ENCODE data around the gene MYH14. TPM values are rescaled to one million over a fixed set of nuclear protein-coding genes. Genes with fewer than 3 reads are reported as not detected.

MYH14 gene
- total and polyA plus RNA-seq, 2 of the 4 experiments (the other 2 are of a cell fraction): not detected

GRCh38 chr19:50191216-50191615 lies 12.2 kb upstream of the MYH14 start:
- H3K23ac ChIP-seq (ENCODE audit: low read depth, low read length): no peak overlapping the region
- H3K18ac ChIP-seq (ENCODE audit: low read depth, low read length): no peak overlapping the region
- no peaks in the 10 kb centered on the region for H4K20me1 ChIP-seq (ENCODE audit: insufficient read depth, low read length)
- no peak overlapping the region for H2BK5ac ChIP-seq (ENCODE audit: low read depth, low read length, poor library complexity, severe bottlenecking)
- no peak for TF ChIP-seq RCOR1 (IDR thresholded peaks at IDR 0.05; ENCODE audit: insufficient replicate concordance, low read length)
- no peak for TF ChIP-seq ELK1 (IDR thresholded peaks at IDR 0.05; ENCODE audit: borderline replicate concordance, low read depth, low read length)
- no peak for TF ChIP-seq MAFK (IDR thresholded peaks at IDR 0.05; ENCODE audit: low read depth, low read length)
- TF ChIP-seq CHD1 (IDR thresholded peaks at IDR 0.05; ENCODE audit: low read depth, low read length): no peak
- TF ChIP-seq CTCF (conservative IDR thresholded peaks at IDR 0.05; ENCODE audit: low read depth, low read length): no peak
- TF ChIP-seq MAZ (IDR thresholded peaks at IDR 0.05; ENCODE audit: borderline replicate concordance, low read depth, low read length): no peak
- no peak for TF ChIP-seq SMC3 (IDR thresholded peaks at IDR 0.05; ENCODE audit: low read depth, low read length)
- TF ChIP-seq CEBPB (IDR thresholded peaks at IDR 0.05; ENCODE audit: low read depth, low read length): no peak
- TF ChIP-seq NFE2L2 (IDR thresholded peaks at IDR 0.05; ENCODE audit: low read depth, low read length): no peak
- TF ChIP-seq MXI1 (IDR thresholded peaks at IDR 0.05; ENCODE audit: borderline replicate concordance, low read depth, low read length): no peak
- no peak for TF ChIP-seq USF2 (IDR thresholded peaks at IDR 0.05; ENCODE audit: low read depth, low read length)
- no peak for TF ChIP-seq RAD21 (IDR thresholded peaks at IDR 0.05; ENCODE audit: low read length)
- no peak for TF ChIP-seq FOS (IDR thresholded peaks at IDR 0.05; ENCODE audit: low read depth, low read length)
- no peak for TF ChIP-seq POLR2A (IDR thresholded peaks at IDR 0.05; ENCODE audit: low read depth, low read length)
- TF ChIP-seq BHLHE40 (IDR thresholded peaks at IDR 0.05; ENCODE audit: low read depth, low read length): no peak
- no peak for TF ChIP-seq RFX5 (IDR thresholded peaks at IDR 0.05; ENCODE audit: low read depth, low read length)
- no CpG with 5 or more reads among the region's 4 CpGs for WGBS, 2 experiments (ENCODE audit: extremely low coverage in 2 of 2, insufficient read length in 1 of 2)
- dilution Hi-C loops (cut with HindIII; ENCODE audit: low sequenced_read_pairs, unreplicated experiment) (no loop called here), intact Hi-C loops (cut with micrococcal nuclease) (no loop called here), in situ Hi-C loops (cut with MboI; ENCODE audit: low sequenced_read_pairs) (no loop called here)
- no TSS peak for BruUV-seq (replicated peaks)
- no peaks in the 10 kb centered on the region for H3K4me1 ChIP-seq (ENCODE audit: control insufficient read depth, insufficient read depth, low read length)
- H3K4me3 ChIP-seq (ENCODE audit: insufficient read depth, low read depth, low read length): no peak overlapping the region
- peaks cover 18% of the 10 kb centered on the region for H3K9me3 ChIP-seq (ENCODE audit: control insufficient read depth, insufficient read depth, low read length)
- no peak overlapping the region for H3K9ac ChIP-seq (ENCODE audit: low read depth, low read length)
- no peaks in the 10 kb centered on the region for H3K79me1 ChIP-seq (ENCODE audit: low read depth in 1 of 2, low read length in 2 of 2)
- ChIA-PET POLR2A (ENCODE audit: unreplicated experiment) (no interaction called here), CTCF (no interaction called here)
- no peak overlapping the region for H3K4me2 ChIP-seq (ENCODE audit: low read depth, low read length)
- DNase-seq (no peak), ATAC-seq (ENCODE audit: low read depth) (no peak)
- no peak overlapping the region for H2BK20ac ChIP-seq (ENCODE audit: low read depth, low read length)
- H2AFZ ChIP-seq (replicated peaks; ENCODE audit: low read length, poor library complexity): no peak overlapping the region
- H2AK9ac ChIP-seq (replicated peaks; ENCODE audit: low read depth, low read length, poor library complexity): no peak overlapping the region
- H3K56ac ChIP-seq (ENCODE audit: extremely low read depth, insufficient read depth, low read length): no peak overlapping the region
- no peak overlapping the region for H2AK5ac ChIP-seq (ENCODE audit: low read depth, low read length)
- H3K14ac ChIP-seq (replicated peaks; ENCODE audit: low read depth, low read length): no peak overlapping the region
- H3K27ac ChIP-seq (ENCODE audit: insufficient read depth, low read length): no peak overlapping the region
- no peaks in the 10 kb centered on the region for H3K9me1 ChIP-seq (ENCODE audit: insufficient read depth, low read length)
- no peaks in the 10 kb centered on the region for H3K36me3 ChIP-seq (ENCODE audit: control insufficient read depth, insufficient read depth, low read length)
- H3K4ac ChIP-seq (ENCODE audit: low read depth, low read length): no peak overlapping the region
- no peak overlapping the region for H4K8ac ChIP-seq (ENCODE audit: low read depth in 2 of 2, low read length in 2 of 2)
- H2BK120ac ChIP-seq (ENCODE audit: low read depth, low read length): no peak overlapping the region
- H2BK15ac ChIP-seq (ENCODE audit: low read depth, low read length): no peak overlapping the region
- H4K5ac ChIP-seq (ENCODE audit: low read depth, low read length): no peak overlapping the region
- H3K27me3 ChIP-seq (ENCODE audit: control insufficient read depth, insufficient read depth, low read length): no peaks in the 10 kb centered on the region
- H4K91ac ChIP-seq (ENCODE audit: insufficient read depth, low read depth, low read length): no peak overlapping the region

All from IMR-90 (cell line).